AG04449 (cell line): ENCODE measurements around the gene VCAM1.

ENCODE experiments used
- CTCF ChIA-PET: fragments of 350-600 bp; formaldehyde crosslinking; extraction: SDS; loops from one replicate; lab custom pipeline; 2021; ENCODE audit warnings: antibody characterized with exemption; lab: Yijun Ruan, JAX
- POLR2A ChIA-PET: fragments of 400-600, 350-600 bp; formaldehyde crosslinking; extraction: SDS; loops from one replicate; lab custom pipeline; 2020; ENCODE audit warnings: antibody characterized with exemption, inconsistent platforms; lab: Yijun Ruan, JAX
- DNase-seq: peaks from one replicate; pipeline ENCODE4 v3.0.0-alpha.2; 2010; ENCODE audit warnings: low read depth, low spot score
- H3K4me3 ChIP-seq: 2 replicates; pipeline ENCODE4 v1.5.1; 2011; ENCODE audit warnings: low read depth, mild to moderate bottlenecking, control low read depth, low read length
- TF ChIP-seq, protein P1 (sequence below): IDR thresholded peaks from one replicate; pipeline ENCODE4 v1.5.1; 2011; ENCODE audit warnings: mild to moderate bottlenecking, moderate library complexity, low read length, control low read depth, inconsistent platforms; ENCODE audit not compliant: insufficient read depth; ENCODE audit errors: missing control alignments

VCAM1 gene

DNA sequence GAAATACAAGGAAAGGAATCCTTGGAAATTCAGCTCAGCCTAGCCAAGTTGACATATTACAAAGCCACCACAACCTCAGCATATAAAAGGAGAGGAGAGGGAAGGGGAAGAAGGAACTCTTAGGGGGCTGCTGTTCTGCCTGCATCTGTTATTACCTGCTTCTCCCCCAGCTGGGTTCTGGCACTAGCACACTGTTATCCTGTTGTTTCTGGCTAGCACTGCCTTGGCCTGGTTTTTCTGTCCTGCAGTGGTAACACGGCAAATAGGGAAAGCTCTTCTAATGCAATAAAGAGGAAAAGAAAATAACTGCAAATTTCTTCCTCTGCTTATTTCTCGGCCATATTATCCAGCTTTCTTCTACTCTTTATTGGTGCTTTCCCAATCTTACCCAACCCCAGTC, 16.5 kb upstream of the VCAM1 start:
- POLR2A ChIA-PET: interaction anchor here (1.2 kb wide), 1 partner anchor 81 kb away, joined by 4 read pairs; no protein-coding TSS in a partner anchor
- CTCF ChIA-PET: interaction anchor here (1.8 kb wide), 1 partner anchor 9 kb away, joined by 4 read pairs; no protein-coding TSS in a partner anchor

DNA sequence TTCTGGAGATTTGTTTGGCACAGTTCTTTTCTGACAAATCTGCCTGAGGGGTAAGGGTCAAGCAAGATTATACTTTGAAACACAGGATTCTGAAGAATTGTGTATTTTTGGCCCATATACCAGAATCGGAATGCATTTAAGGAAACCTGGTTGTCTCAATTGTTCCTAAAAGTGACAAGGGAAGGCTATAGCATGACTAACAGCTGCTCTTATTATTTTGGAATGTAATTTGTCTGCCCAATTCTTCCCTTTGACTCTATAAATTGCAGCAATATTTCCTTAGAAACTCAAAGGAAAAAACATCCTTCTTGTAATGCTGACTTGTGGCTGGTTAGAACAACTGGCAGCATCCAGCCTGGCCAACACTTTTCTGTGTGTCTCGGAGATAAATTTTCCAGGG, 15.8 kb upstream of the VCAM1 start:
- TF ChIP-seq, protein P1, sequence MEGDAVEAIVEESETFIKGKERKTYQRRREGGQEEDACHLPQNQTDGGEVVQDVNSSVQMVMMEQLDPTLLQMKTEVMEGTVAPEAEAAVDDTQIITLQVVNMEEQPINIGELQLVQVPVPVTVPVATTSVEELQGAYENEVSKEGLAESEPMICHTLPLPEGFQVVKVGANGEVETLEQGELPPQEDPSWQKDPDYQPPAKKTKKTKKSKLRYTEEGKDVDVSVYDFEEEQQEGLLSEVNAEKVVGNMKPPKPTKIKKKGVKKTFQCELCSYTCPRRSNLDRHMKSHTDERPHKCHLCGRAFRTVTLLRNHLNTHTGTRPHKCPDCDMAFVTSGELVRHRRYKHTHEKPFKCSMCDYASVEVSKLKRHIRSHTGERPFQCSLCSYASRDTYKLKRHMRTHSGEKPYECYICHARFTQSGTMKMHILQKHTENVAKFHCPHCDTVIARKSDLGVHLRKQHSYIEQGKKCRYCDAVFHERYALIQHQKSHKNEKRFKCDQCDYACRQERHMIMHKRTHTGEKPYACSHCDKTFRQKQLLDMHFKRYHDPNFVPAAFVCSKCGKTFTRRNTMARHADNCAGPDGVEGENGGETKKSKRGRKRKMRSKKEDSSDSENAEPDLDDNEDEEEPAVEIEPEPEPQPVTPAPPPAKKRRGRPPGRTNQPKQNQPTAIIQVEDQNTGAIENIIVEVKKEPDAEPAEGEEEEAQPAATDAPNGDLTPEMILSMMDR: no peak
- ChIA-PET CTCF (interaction anchor here (1.8 kb wide), 1 partner anchor 10 kb away, joined by 4 read pairs; no protein-coding TSS in a partner anchor), POLR2A (no interaction called here)
- H3K4me3 ChIP-seq: no peak overlapping the region
- DNase-seq: no peak

More for the DNA sequence above, 16.5 kb upstream of the VCAM1 start:
- no peak overlapping the region for H3K4me3 ChIP-seq
- DNase-seq: no peak
- TF ChIP-seq, protein P1: no peak

DNA sequence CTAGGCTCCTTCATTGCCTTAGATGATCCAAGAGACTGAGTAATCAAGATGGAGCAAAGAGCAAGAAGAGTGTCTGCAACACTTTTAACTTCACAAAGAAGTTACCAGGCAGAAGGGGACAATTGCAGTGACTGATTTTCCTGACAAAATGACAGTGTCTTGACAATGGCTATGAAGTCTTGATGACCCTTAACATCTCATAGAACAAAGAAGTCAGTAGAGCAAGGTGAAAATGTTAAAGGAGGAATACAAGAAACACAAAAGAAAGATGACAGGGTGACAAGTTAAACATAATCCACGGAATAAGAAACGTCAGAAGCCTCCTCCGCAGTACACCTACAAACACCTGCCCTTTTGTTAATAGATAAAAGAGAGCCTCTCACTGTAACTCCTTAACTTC, 15.1 kb upstream of the VCAM1 start:
- CTCF ChIA-PET: no interaction called here
- no peak overlapping the region for H3K4me3 ChIP-seq
- POLR2A ChIA-PET: no interaction called here
- TF ChIP-seq, protein P1: no peak
- no peak for DNase-seq

DNA sequence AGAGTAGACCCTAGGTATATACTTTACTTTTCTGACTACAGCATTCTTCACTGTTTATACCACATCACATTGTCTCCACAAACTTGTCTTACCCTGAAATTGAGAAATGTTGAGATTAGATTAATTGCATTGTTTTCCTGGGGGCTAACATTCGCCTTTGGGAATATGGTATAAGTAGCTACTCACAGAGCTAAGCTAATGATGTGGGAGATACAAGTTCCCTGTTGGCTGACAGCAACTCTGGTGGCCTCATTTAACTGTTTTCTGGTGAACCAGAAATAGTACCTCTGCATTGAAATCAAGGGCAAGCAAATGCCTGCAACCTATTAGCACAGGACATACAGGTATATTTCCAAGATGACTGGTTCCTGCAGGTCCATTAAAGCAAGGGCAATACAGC, 13.2 kb upstream of the VCAM1 start:
- ChIA-PET CTCF (interaction anchor here (1.0 to 1.8 kb wide), 3 partner anchors 11 to 99 kb away, joined by 3 to 4 read pairs (median 3); no protein-coding TSS in a partner anchor), POLR2A (no interaction called here)
- H3K4me3 ChIP-seq: no peak overlapping the region
- TF ChIP-seq, protein P1: no peak
- no peak for DNase-seq

DNA sequence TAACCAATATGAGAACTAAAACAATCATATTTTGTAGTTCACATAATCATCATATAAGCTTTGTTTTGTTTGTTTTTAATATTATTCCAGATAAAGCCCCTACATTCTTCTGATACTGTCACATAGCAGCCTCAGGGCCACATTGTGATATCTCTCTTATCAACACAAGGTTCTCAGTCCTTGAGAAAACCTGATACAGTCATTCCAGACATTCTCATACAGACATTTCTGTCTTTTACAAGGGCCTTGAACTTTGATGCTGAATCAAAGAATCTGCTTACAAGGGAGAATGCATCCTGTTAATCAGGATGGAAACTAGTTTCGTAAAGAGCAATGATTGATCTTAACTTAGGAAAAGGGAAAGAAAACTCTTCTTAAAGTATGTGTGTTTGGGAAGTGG, 12.7 kb upstream of the VCAM1 start:
- POLR2A ChIA-PET: no interaction called here
- no peak for DNase-seq
- TF ChIP-seq, protein P1: no peak
- CTCF ChIA-PET: interaction anchor here (1.0 to 1.8 kb wide), 3 partner anchors 10 to 100 kb away, joined by 3 to 4 read pairs (median 3); no protein-coding TSS in a partner anchor
- no peak overlapping the region for H3K4me3 ChIP-seq

DNA sequence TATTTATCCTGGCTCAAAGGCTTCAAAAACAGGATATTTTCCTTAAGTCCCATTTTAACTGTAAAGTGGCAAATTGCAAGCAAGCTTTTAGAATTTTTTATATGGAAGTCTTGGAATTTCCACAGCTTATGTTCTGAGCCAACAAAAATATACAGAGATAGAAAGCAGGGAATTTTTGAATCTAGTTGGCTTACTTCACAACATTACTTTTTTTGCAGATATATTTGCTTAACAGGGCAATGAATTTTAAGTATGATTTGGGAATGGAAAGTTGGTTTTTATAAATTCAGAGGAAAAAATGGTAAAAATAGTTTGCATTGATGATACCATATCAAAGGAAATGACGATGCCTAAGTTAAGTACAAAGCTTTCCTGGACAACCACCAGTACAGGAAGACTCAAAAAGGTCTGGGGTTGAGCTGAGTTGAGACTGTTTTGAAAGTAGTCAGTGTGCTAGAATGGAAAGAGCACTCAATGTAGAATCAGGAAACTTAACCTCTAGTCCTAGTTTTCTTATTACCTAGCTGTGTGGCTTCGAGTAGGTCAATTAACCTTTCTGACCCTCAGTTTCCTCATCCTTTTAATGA, 11.0 kb upstream of the VCAM1 start:
- POLR2A ChIA-PET: interaction anchor here (0.9 to 1.1 kb wide), 2 partner anchors 13 to 81 kb away, joined by 3 to 4 read pairs; no protein-coding TSS in a partner anchor
- no peak overlapping the region for H3K4me3 ChIP-seq
- no peak for DNase-seq

More for the DNA sequence above, 11.0 kb upstream of the VCAM1 start:
- TF ChIP-seq, protein P1: no peak
- CTCF ChIA-PET: interaction anchor here (0.8 to 1.0 kb wide), 2 partner anchors 22 to 102 kb away, joined by 3 read pairs; no protein-coding TSS in a partner anchor
